PC-9 (cell line): Measurements from ENCODE around the gene MAML3.

Experiments
- CTCF ChIP-seq: fragments of 200-600 bp; sonication (generic); conservative IDR thresholded peaks from 2 replicates; pipeline ENCODE4 v1.6.1; 2017; ENCODE audit warnings: mixed run types, antibody characterized with exemption, mild to moderate bottlenecking, moderate library complexity
- EZH2 ChIP-seq: fragments of 200-600 bp; sonication (generic); IDR thresholded peaks from 2 replicates; pipeline ENCODE4 v1.8.0; 2017; ENCODE audit warnings: antibody characterized with exemption, low read depth

- TF ChIP-seq CTCF (no peak), EZH2 (no peak)
Measured at GRCh38 chr4:140088323-140088967, 65.5 kb downstream of the MAML3 start.
